Measurements from ENCODE around the gene CCNK. TPM values are rescaled to one million over a fixed set of nuclear protein-coding genes. Genes with fewer than 3 reads are reported as not detected.

Gene CCNK
- total RNA-seq, 1 donor from 2014 or later: 53.6 TPM

DNA sequence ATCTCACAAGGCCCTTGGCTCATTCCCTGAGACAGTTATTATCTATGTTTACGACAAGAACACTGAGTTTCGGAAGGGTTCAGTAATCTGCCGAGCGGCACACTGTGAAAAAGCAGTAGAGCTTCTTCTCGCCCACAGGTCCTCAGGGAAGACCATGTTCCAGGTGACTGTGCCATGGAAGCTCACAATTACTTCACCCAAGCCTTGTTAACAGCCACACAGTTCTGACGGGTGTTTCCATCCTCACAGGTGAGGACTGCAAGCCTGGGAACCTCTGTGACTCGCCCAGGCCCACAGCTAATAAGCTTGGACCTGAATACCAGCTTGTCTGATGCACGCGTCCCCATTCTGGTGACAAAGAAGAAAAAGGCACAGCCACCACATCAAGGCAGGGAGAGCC lies 15.9 kb upstream of the CCNK start:
- no peak overlapping the region for H3K4me3 ChIP-seq
- intact Hi-C loops (cut with DNase I): no loop called here
- no peak overlapping the region for H3K27ac ChIP-seq
- TF ChIP-seq CTCF (IDR thresholded peaks at IDR 0.05): no peak
- no peaks in the 10 kb centered on the region for H3K9me3 ChIP-seq
- H3K36me3 ChIP-seq: peaks cover 57% of the 10 kb centered on the region
- H3K27me3 ChIP-seq (ENCODE audit: low read depth): no peaks in the 10 kb centered on the region
- no peak for DNase-seq
- ATAC-seq: no peak
- H3K4me1 ChIP-seq: peaks cover 13% of the 10 kb centered on the region

DNA sequence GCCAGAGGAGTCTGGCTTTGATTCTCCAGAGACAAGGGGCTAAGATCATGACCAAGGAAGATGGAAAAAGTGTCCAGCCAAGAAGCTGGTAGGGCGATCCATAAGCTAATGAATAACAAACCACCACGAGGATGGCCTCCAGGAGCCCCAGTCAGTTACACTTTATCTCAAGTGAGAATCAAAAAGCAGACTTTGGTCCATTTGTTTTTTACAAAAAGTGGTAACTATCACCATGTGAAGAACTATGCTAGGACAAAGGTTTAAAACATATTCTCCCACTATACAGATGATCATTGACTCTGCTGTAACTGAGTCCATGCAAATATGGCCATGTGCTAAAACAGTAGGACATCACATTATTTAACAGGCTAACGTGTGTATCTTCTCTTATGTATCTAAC lies 14.5 kb upstream of the CCNK start:
- DNase-seq (no peak), ATAC-seq (no peak)
- intact Hi-C loops (cut with DNase I): no loop called here
- Histone ChIP-seq H3K27ac (no peak overlapping the region), H3K36me3 (peaks cover 42% of the 10 kb centered on the region), H3K27me3 (ENCODE audit: low read depth) (no peaks in the 10 kb centered on the region), H3K4me1 (peaks cover 13% of the 10 kb centered on the region), H3K9me3 (no peaks in the 10 kb centered on the region), H3K4me3 (no peak overlapping the region)
- TF ChIP-seq CTCF (IDR thresholded peaks at IDR 0.05): no peak

DNA sequence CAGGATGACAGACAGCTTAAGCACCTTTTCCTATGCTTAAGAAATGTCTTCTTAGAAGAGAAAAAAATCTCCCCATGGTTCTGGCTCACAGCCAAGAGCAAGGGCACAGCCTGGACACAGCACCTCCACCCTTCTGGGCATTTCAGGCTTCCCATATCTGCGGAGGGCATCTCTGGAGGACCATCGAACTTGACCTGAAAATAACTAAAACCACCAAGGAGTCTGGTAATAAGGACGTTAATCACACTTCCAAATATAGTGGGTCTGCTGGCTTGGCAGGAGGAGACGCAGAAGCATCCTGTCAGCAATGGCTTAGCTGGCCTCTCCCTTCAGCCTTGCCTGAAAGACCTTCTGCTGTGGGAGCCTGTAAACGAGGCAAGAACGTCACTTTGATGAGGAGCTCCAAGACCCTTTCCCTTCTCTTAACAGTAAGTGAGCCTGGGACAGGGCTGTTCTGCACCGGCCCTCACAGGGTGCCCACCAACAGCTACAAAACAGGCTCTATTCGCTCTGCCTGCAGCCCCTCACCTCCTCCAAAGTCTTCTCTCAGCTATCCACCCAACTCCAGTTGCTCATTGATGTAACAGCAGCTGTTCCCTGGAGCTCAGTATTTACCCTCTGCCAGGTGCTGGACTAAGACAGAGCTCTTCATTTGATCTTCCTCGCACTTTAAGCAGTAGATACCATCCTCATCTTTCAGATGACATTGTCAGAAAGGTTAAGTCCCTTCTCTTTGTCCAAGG lies 13.7 kb upstream of the CCNK start:
- ATAC-seq: peak; percentile 73 to 76
- Histone ChIP-seq H3K4me1 (peaks cover 13% of the 10 kb centered on the region), H3K27ac (no peak overlapping the region), H3K4me3 (no peak overlapping the region), H3K36me3 (peaks cover 35% of the 10 kb centered on the region), H3K27me3 (ENCODE audit: low read depth) (no peaks in the 10 kb centered on the region), H3K9me3 (no peaks in the 10 kb centered on the region)
- DNase-seq: no peak
- intact Hi-C loops (cut with DNase I): no loop called here
- TF ChIP-seq CTCF (IDR thresholded peaks at IDR 0.05): no peak

DNA sequence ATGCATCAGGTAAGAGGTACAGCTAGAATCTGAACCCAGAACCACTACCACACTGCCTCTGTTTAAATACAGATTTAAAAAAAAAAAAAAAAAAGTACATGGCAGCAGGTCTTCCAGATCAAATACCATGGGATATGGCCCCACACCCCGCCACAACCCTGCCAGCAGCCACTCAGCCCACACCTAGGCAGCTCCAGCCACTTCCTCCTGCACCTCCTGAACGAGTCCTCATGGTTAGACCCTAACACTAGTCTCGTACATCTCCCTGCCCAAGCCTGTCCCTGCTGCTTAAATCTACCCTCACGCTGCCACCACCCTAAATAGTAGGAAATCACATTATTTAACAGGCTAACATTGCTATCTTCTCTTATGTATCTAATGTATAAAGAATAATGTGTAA lies 13.1 kb upstream of the CCNK start:
- peaks cover 29% of the 10 kb centered on the region for H3K36me3 ChIP-seq
- H3K4me1 ChIP-seq: peaks cover 13% of the 10 kb centered on the region
- TF ChIP-seq CTCF (IDR thresholded peaks at IDR 0.05): no peak
- intact Hi-C loops (cut with DNase I): no loop called here
- no peaks in the 10 kb centered on the region for H3K9me3 ChIP-seq
- H3K27ac ChIP-seq: no peak overlapping the region
- H3K27me3 ChIP-seq (ENCODE audit: low read depth): no peaks in the 10 kb centered on the region
- no peak overlapping the region for H3K4me3 ChIP-seq
- DNase-seq (no peak), ATAC-seq (peak; percentile 26 to 60)

- Histone ChIP-seq H3K9me3 (no peaks in the 10 kb centered on the region), H3K4me1 (peaks cover 13% of the 10 kb centered on the region), H3K4me3 (no peak overlapping the region), H3K27me3 (ENCODE audit: low read depth) (no peaks in the 10 kb centered on the region), H3K27ac (no peak overlapping the region), H3K36me3 (peaks cover 20% of the 10 kb centered on the region)
- intact Hi-C loops (cut with DNase I): no loop called here
- no peak for TF ChIP-seq CTCF (IDR thresholded peaks at IDR 0.05)
- ATAC-seq (no peak), DNase-seq (no peak)
Observed at GRCh38 chr14:99468836-99469592, 12.2 kb upstream of the CCNK start.

Data from lower lobe of right lung (tissue), 2 donors.